ENCODE measurements around the gene SMARCA1. TPM values are rescaled to one million over a fixed set of nuclear protein-coding genes. Genes with fewer than 3 reads are reported as not detected.

SMARCA1 gene
- total and polyA plus RNA-seq, 2 of the 4 experiments (the other 2 are of a cell fraction) = 31.0 to 32.8 TPM

GRCh38 chrX:129566073-129566472 is 42.8 kb upstream of the SMARCA1 start:
- no peak overlapping the region for H2BK5ac ChIP-seq (ENCODE audit: low read depth, low read length, poor library complexity, severe bottlenecking)
- no peak overlapping the region for H2AFZ ChIP-seq (replicated peaks; ENCODE audit: low read length, poor library complexity)
- H3K36me3 ChIP-seq (ENCODE audit: control insufficient read depth, insufficient read depth, low read length) = peaks cover 9% of the 10 kb centered on the region
- H3K4me1 ChIP-seq (ENCODE audit: control insufficient read depth, insufficient read depth, low read length) = no peaks in the 10 kb centered on the region
- no peak for TF ChIP-seq NFE2L2 (IDR thresholded peaks at IDR 0.05; ENCODE audit: low read depth, low read length)
- no peaks in the 10 kb centered on the region for H4K20me1 ChIP-seq (ENCODE audit: insufficient read depth, low read length)
- in situ Hi-C loops (cut with MboI; ENCODE audit: low sequenced_read_pairs) = no loop called here
- no peak overlapping the region for H3K4me2 ChIP-seq (ENCODE audit: low read depth, low read length)
- no peak overlapping the region for H2AK9ac ChIP-seq (replicated peaks; ENCODE audit: low read depth, low read length, poor library complexity)
- no TSS peak for BruUV-seq (replicated peaks)
- no peak overlapping the region for H3K56ac ChIP-seq (ENCODE audit: extremely low read depth, insufficient read depth, low read length)
- no peaks in the 10 kb centered on the region for H3K9me3 ChIP-seq (ENCODE audit: control insufficient read depth, insufficient read depth, low read length)
- no peak overlapping the region for H3K4me3 ChIP-seq (ENCODE audit: insufficient read depth, low read depth, low read length)
- no peak overlapping the region for H3K4ac ChIP-seq (ENCODE audit: low read depth, low read length)
- no peak overlapping the region for H3K27ac ChIP-seq (ENCODE audit: insufficient read depth, low read length)
- H3K18ac ChIP-seq (ENCODE audit: low read depth, low read length) = no peak overlapping the region
- CTCF ChIA-PET = no interaction called here
- H3K79me1 ChIP-seq (ENCODE audit: low read depth in 1 of 2, low read length in 2 of 2) = no peaks in the 10 kb centered on the region
- no peak overlapping the region for H2BK120ac ChIP-seq (ENCODE audit: low read depth, low read length)
- POLR2A ChIA-PET (ENCODE audit: unreplicated experiment) = no interaction called here
- H3K23ac ChIP-seq (ENCODE audit: low read depth, low read length) = no peak overlapping the region
- ATAC-seq (ENCODE audit: low read depth) (no peak), DNase-seq (peak; percentile 23)
- intact Hi-C loops (cut with micrococcal nuclease) = no loop called here
- dilution Hi-C loops (cut with HindIII; ENCODE audit: low sequenced_read_pairs, unreplicated experiment) = no loop called here
- H2AK5ac ChIP-seq (ENCODE audit: low read depth, low read length) = no peak overlapping the region
- H3K9ac ChIP-seq (ENCODE audit: low read depth, low read length) = no peak overlapping the region
- H4K91ac ChIP-seq (ENCODE audit: insufficient read depth, low read depth, low read length) = no peak overlapping the region
- H4K8ac ChIP-seq (ENCODE audit: low read depth in 2 of 2, low read length in 2 of 2) = no peak overlapping the region
- no peak overlapping the region for H2BK20ac ChIP-seq (ENCODE audit: low read depth, low read length)
- no peaks in the 10 kb centered on the region for H3K9me1 ChIP-seq (ENCODE audit: insufficient read depth, low read length)
- WGBS, 2 experiments (ENCODE audit: extremely low coverage in 2 of 2, insufficient read length in 1 of 2) = no CpG with 5 or more reads among the region's 1 CpG
- H4K5ac ChIP-seq (ENCODE audit: low read depth, low read length) = no peak overlapping the region
- no peak overlapping the region for H3K14ac ChIP-seq (replicated peaks; ENCODE audit: low read depth, low read length)
- no peaks in the 10 kb centered on the region; the same call in 1 of the 2 replicates for H3K27me3 ChIP-seq (ENCODE audit: control insufficient read depth, insufficient read depth, low read length)
- H2BK15ac ChIP-seq (ENCODE audit: low read depth, low read length) = no peak overlapping the region

Data from IMR-90 (cell line).